GM12801 (cell line): ENCODE data around the gene SH3BP4.

Experiments used
- CTCF ChIP-seq: IDR thresholded peaks from one replicate; pipeline ENCODE4 v1.5.1; 2011; ENCODE audit warnings: control low read depth; ENCODE audit not compliant: insufficient read length; ENCODE audit errors: extremely low read depth

The SH3BP4 gene

GRCh38 chr2:235029054-235029453 is 77.2 kb downstream of the SH3BP4 start:
- TF ChIP-seq CTCF, result no peak

GRCh38 chr2:235030126-235030525 is 78.3 kb downstream of the SH3BP4 start:
- no peak for TF ChIP-seq CTCF

GRCh38 chr2:235030936-235031335 is 79.1 kb downstream of the SH3BP4 start:
- TF ChIP-seq CTCF, result no peak

GRCh38 chr2:235031686-235032373 is 80.0 kb downstream of the SH3BP4 start:
- TF ChIP-seq CTCF, result no peak

GRCh38 chr2:235032466-235032865 is 80.6 kb downstream of the SH3BP4 start:
- TF ChIP-seq CTCF, result no peak

- no peak for TF ChIP-seq CTCF
These were observed 81.1 kb downstream of the SH3BP4 start for GRCh38 chr2:235032949-235033348.

GRCh38 chr2:235034265-235035118 is 82.7 kb downstream of the SH3BP4 start:
- TF ChIP-seq CTCF, result no peak
